ENCODE results near the gene GTF2IRD1.

DNA sequence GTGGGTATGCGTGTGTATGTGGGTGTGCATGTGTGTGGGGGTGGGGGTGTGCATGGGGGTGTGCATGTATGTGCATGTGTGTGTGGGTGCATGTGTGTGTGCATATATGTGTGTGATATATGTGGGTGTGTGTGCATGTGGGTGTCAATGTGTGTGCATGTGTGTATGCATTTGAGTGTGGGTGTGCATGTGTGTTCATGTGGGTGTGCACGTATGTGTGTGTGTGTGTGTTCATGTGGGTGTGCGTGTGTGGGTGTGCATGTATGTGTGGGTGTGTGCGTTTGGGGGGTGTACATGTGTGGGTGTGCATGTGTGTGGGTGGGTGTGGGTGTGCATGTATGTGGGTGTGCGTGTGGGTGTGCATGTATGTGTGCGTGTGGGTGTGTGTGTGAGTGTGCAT is 42.6 kb downstream of the GTF2IRD1 start:
- TF ChIP-seq, protein P1, sequence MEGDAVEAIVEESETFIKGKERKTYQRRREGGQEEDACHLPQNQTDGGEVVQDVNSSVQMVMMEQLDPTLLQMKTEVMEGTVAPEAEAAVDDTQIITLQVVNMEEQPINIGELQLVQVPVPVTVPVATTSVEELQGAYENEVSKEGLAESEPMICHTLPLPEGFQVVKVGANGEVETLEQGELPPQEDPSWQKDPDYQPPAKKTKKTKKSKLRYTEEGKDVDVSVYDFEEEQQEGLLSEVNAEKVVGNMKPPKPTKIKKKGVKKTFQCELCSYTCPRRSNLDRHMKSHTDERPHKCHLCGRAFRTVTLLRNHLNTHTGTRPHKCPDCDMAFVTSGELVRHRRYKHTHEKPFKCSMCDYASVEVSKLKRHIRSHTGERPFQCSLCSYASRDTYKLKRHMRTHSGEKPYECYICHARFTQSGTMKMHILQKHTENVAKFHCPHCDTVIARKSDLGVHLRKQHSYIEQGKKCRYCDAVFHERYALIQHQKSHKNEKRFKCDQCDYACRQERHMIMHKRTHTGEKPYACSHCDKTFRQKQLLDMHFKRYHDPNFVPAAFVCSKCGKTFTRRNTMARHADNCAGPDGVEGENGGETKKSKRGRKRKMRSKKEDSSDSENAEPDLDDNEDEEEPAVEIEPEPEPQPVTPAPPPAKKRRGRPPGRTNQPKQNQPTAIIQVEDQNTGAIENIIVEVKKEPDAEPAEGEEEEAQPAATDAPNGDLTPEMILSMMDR (IDR thresholded peaks at IDR 0.05 in 4 of 5, conservative IDR thresholded peaks at IDR 0.05 in 1 of 5), result no peak
- TF ChIP-seq POLR2A (IDR thresholded peaks at IDR 0.05), result no peak

Measured in gastrocnemius medialis (tissue), 4 donors.